ENCODE data around the gene CALN1.

DNA sequence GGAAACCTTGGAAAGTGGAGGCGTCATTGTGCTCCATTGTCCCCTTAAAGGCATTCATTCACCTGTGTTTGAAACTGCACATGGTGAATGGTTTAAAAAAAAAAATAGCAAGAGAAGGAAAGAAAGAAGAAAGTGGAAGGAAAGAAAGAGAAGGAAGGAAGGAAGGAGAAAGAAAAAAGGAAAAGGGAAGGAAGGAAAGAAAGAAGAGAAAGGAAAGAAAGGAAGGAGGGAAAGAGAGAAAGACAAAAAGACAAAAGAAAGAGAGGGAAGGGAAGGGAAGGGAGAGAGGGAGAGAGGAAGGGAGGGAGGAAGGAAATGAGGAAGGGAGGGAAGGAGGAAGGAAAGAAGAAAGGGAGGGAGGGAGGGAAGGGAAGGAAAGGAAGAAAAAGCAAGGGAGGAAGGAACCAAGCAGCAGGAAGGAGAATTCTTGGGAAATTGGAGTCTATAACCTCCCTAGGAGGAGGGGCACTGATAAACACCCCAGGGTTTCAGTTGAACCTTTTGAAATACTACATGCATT is 66.9 kb downstream of the CALN1 start:
- TF ChIP-seq, protein P1, sequence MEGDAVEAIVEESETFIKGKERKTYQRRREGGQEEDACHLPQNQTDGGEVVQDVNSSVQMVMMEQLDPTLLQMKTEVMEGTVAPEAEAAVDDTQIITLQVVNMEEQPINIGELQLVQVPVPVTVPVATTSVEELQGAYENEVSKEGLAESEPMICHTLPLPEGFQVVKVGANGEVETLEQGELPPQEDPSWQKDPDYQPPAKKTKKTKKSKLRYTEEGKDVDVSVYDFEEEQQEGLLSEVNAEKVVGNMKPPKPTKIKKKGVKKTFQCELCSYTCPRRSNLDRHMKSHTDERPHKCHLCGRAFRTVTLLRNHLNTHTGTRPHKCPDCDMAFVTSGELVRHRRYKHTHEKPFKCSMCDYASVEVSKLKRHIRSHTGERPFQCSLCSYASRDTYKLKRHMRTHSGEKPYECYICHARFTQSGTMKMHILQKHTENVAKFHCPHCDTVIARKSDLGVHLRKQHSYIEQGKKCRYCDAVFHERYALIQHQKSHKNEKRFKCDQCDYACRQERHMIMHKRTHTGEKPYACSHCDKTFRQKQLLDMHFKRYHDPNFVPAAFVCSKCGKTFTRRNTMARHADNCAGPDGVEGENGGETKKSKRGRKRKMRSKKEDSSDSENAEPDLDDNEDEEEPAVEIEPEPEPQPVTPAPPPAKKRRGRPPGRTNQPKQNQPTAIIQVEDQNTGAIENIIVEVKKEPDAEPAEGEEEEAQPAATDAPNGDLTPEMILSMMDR (IDR thresholded peaks at IDR 0.05; ENCODE audit: low read length) = no peak
- no peak for TF ChIP-seq EZH2 (IDR thresholded peaks at IDR 0.05; ENCODE audit: borderline replicate concordance, low read length)
